Upper lobe of left lung (tissue), 4 donors: ENCODE data around the gene TMEM178B.

Experiments
- POLR2A ChIP-seq, 4 donors: fragments of 450-650 bp; IDR thresholded peaks; one replicate each; pipeline ENCODE4 v1.5.1; 2016 to 2017; ENCODE audit warnings: antibody characterized with exemption in 4 of 4, mild to moderate bottlenecking in 2 of 4
- POLR2AphosphoS5 ChIP-seq, 2 donors: sonication (generic); formaldehyde crosslinking; IDR thresholded peaks; one replicate each; pipeline ENCODE4 v1.5.1; 2017; ENCODE audit warnings: antibody characterized with exemption in 2 of 2

GRCh38 chr7:141133646-141134045, 59.8 kb downstream of the TMEM178B start:
- TF ChIP-seq POLR2A (IDR thresholded peaks at IDR 0.05) (no peak), POLR2AphosphoS5 (IDR thresholded peaks at IDR 0.05) (no peak)
